IMR-90 (cell line): ENCODE data around the gene DOCK7.

Experiments
- CTCF ChIP-seq: conservative IDR thresholded peaks from 2 replicates; pipeline ENCODE4 v1.5.1; 2012; ENCODE audit warnings: mild to moderate bottlenecking, low read depth, low read length, improper control_type of control experiment
- NFE2L2 ChIP-seq: fragments of 150-350 bp; IDR thresholded peaks from 2 replicates; pipeline ENCODE4 v1.6.1; 2016; ENCODE audit warnings: low read depth, mild to moderate bottlenecking, low read length
- POLR2A ChIP-seq: IDR thresholded peaks from 2 replicates; pipeline ENCODE4 v1.6.1; 2012; ENCODE audit warnings: mild to moderate bottlenecking, low read depth, low read length
- SMC3 ChIP-seq: fragments of 150-350 bp; IDR thresholded peaks from 2 replicates; pipeline ENCODE4 v1.6.1; 2016; ENCODE audit warnings: low read depth, mild to moderate bottlenecking, antibody characterized with exemption, low read length, moderate library complexity
- USF2 ChIP-seq: fragments of 150-350 bp; IDR thresholded peaks from 2 replicates; pipeline ENCODE4 v1.6.1; 2017; ENCODE audit warnings: mild to moderate bottlenecking, antibody characterized with exemption, low read length, low read depth

DNA sequence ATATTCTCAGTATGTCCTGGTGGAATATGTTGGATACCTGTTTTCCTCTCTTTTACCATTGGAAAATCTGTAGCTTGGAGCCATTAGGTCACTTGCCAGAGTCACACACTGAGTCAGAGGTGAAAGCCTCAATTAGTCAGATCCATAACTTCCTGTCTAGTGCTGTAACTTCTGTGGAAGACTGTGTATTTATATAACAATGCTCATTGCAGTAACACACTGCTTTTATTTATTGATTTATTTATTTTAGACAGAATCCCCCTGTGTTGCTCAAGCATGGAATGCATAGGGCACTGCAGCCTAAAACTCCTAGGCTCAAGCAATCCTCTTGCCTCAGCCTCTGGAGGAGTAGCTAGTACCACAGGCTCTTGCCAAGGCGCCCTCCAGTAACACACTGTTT, 1.3 kb upstream of the DOCK7 start:
- no peak for TF ChIP-seq CTCF
- TF ChIP-seq POLR2A: no peak
- no peak for TF ChIP-seq SMC3
- no peak for TF ChIP-seq USF2
- no peak for TF ChIP-seq NFE2L2
